Stimulated activated CD8-positive, alpha-beta memory T cell treated with anti-CD3 and anti-CD28 coated beads, Interleukin-15, amount 100 ng/mL, for 4 hours (primary cell): ENCODE data around the gene MICAL3.

Experiments used
- DNase-seq, 2 donors: peaks; one replicate each; pipeline ENCODE4 v3.0.0-alpha.2; 2020; ENCODE audit warnings: low read depth in 2 of 2

MICAL3 gene

GRCh38 chr22:17930455-17931313 is 93.7 kb downstream of the MICAL3 start:
- DNase-seq, result no peak

GRCh38 chr22:17929909-17930308 is 94.5 kb downstream of the MICAL3 start:
- DNase-seq, result no peak

- no peak for DNase-seq
Measured at GRCh38 chr22:17928391-17928790, 96.0 kb downstream of the MICAL3 start.

GRCh38 chr22:17927062-17927461 is 97.3 kb downstream of the MICAL3 start:
- no peak for DNase-seq

GRCh38 chr22:17926516-17926915 is 97.8 kb downstream of the MICAL3 start:
- no peak for DNase-seq

GRCh38 chr22:17925431-17925841 is 98.9 kb downstream of the MICAL3 start:
- no peak for DNase-seq

- DNase-seq, result no peak
Measured at GRCh38 chr22:17924735-17925364, 99.5 kb downstream of the MICAL3 start.

- no peak for DNase-seq
Measured at GRCh38 chr22:17924076-17924475, 100.3 kb downstream of the MICAL3 start.

- no peak for DNase-seq
Measured at GRCh38 chr22:17922925-17923903, 101.1 kb downstream of the MICAL3 start.

GRCh38 chr22:17921871-17922821 is 102.2 kb downstream of the MICAL3 start:
- no peak for DNase-seq

- no peak for DNase-seq
Measured at GRCh38 chr22:17920992-17921650, 103.2 kb downstream of the MICAL3 start.

GRCh38 chr22:17920145-17920605 is 104.2 kb downstream of the MICAL3 start:
- no peak for DNase-seq

GRCh38 chr22:17919276-17920144 is 104.9 kb downstream of the MICAL3 start:
- no peak for DNase-seq

- no peak for DNase-seq
Measured at GRCh38 chr22:17918840-17919239, 105.5 kb downstream of the MICAL3 start.

GRCh38 chr22:17917490-17917983 is 106.8 kb downstream of the MICAL3 start:
- DNase-seq, result no peak

- no peak for DNase-seq
Measured at GRCh38 chr22:17916226-17916889, 108.0 kb downstream of the MICAL3 start.

- DNase-seq, result no peak
Measured at GRCh38 chr22:17915676-17916075, 108.7 kb downstream of the MICAL3 start.

- DNase-seq, result no peak
Measured at GRCh38 chr22:17915188-17915587, 109.2 kb downstream of the MICAL3 start.
